BE2C (cell line): ENCODE measurements around the gene NEUROG1.
"Not testable (repeated sequence)": the region's sequence is repeated elsewhere in the genome, so short reads cannot be mapped to it uniquely, and the experiment has no call there.

Experiments used
- DNase-seq: peaks from one replicate; pipeline ENCODE4 v3.0.0-alpha.2; 2020
- H3K27me3 ChIP-seq: fragments of 250-450 bp; sonication (Bioruptor Pico); 2 replicates; pipeline ENCODE4 v1.5.1; 2020; ENCODE audit warnings: mild to moderate bottlenecking
- H3K36me3 ChIP-seq: fragments of 250-450 bp; sonication (Bioruptor Pico); 2 replicates; pipeline ENCODE4 v1.5.1; 2020; ENCODE audit warnings: mild to moderate bottlenecking
- H3K4me1 ChIP-seq: fragments of 250-450 bp; sonication (Bioruptor Pico); 2 replicates; pipeline ENCODE4 v1.5.1; 2020
- H3K4me3 ChIP-seq: 2 replicates; pipeline ENCODE4 v1.5.1; 2011; ENCODE audit warnings: low read depth, low read length
- H3K9me3 ChIP-seq: fragments of 250-450 bp; sonication (Bioruptor Pico); 2 replicates; pipeline ENCODE4 v1.5.1; 2020
- CTCF ChIP-seq: IDR thresholded peaks from 2 replicates; pipeline ENCODE4 v1.5.1; 2012; ENCODE audit warnings: mild to moderate bottlenecking, low read depth, low read length

The NEUROG1 gene

DNA sequence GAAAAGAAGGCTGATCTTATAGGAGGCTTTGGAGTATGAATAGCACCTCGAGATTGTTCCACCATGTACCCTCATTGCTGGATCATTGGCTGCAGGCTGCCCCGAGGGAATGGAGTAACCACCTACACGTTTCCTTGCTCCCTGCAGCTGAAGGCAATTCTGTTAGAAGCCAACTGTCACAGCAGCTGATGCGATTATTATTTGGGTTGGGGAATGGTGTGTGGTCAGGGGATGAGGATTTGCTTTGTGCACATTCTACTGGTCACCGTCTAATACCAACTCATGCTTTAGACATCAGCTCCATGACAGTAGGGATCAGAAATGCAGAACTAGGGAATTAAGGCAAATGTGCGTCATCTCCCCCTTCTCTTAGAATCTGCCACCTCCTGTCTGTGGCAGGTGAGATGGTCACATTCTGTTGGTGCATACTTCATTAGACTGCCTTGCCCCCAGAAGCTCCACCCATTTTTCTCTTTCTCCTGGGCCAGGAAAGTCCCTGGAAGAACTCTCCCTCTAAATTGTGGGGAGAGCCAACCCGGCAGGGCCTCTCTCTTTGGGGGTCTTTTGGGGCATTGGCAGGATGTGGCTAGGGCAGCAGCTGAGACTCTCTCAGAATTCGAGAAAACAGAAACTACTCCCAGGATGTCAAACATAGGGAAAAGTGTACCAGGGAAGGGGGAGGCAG, 32.8 kb downstream of the NEUROG1 start:
- no peak for TF ChIP-seq CTCF

DNA sequence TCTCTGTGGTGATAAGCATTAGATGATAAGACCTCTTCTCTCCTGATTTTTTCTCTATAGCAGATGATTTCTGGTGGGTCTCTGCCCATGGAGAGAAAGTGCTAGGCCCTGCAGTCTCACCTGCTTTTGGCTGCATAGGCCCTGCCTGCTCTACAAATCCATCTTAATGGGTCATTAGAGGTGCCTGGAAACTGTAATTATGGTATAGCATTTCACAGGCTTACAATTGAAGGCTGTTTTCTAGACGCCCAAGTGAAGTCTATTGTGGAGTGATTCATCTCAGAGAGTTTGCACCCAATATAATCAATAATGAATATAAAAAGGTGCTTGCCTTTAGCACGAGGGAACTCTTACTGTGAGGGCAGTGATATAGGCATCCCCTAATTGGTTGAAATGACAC, 33.8 kb downstream of the NEUROG1 start:
- H3K4me3 ChIP-seq: no peak overlapping the region
- no peaks in the 10 kb centered on the region for H3K4me1 ChIP-seq
- no peak for TF ChIP-seq CTCF
- DNase-seq: no peak
- no peaks in the 10 kb centered on the region for H3K9me3 ChIP-seq
- H3K27me3 ChIP-seq: peaks cover 3% of the 10 kb centered on the region; the same call in 1 of the 2 replicates
- H3K36me3 ChIP-seq: no peaks in the 10 kb centered on the region

More for the DNA sequence above, 32.8 kb downstream of the NEUROG1 start:
- Histone ChIP-seq H3K4me1 (no peaks in the 10 kb centered on the region), H3K4me3 (no peak overlapping the region), H3K9me3 (no peaks in the 10 kb centered on the region), H3K36me3 (no peaks in the 10 kb centered on the region), H3K27me3 (peaks cover 3% of the 10 kb centered on the region)
- DNase-seq: no peak

DNA sequence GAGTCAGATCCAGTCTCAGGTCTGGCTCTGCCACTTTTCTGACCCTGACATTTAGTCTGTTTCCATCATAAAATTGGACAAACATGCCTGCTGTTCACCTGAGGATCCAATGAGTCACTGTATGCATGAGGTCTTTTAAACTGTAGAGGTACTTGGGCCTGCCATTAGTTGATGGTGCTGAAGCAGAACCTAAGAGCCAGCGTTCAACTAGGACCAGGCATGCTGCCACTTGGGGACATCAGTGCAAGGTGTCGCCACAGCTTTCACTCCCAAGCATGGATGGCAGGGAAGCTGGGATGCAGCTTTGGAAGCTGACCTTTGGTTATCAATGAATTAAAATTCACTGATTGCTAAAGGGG, 37.1 kb downstream of the NEUROG1 start:
- DNase-seq: no peak
- Histone ChIP-seq H3K36me3 (no peaks in the 10 kb centered on the region), H3K4me1 (no peaks in the 10 kb centered on the region), H3K9me3 (no peaks in the 10 kb centered on the region), H3K27me3 (no peaks in the 10 kb centered on the region), H3K4me3 (no peak overlapping the region)
- no peak for TF ChIP-seq CTCF

- no peak overlapping the region for H3K4me3 ChIP-seq
- no peak for DNase-seq
- no peaks in the 10 kb centered on the region for H3K4me1 ChIP-seq
- no peaks in the 10 kb centered on the region for H3K36me3 ChIP-seq
- TF ChIP-seq CTCF: no peak
- no peaks in the 10 kb centered on the region for H3K27me3 ChIP-seq
- no peaks in the 10 kb centered on the region for H3K9me3 ChIP-seq
Observed at GRCh38 chr5:135497971-135498636, 37.7 kb downstream of the NEUROG1 start.

GRCh38 chr5:135495531-135495930, 40.2 kb downstream of the NEUROG1 start:
- not testable (repeated sequence) for DNase-seq, H3K4me3 ChIP-seq, H3K27me3 ChIP-seq, H3K4me1 ChIP-seq, H3K36me3 ChIP-seq, H3K9me3 ChIP-seq

- Histone ChIP-seq H3K36me3 (no peaks in the 10 kb centered on the region), H3K4me1 (peaks cover 2% of the 10 kb centered on the region), H3K4me3 (no peak overlapping the region), H3K27me3 (no peaks in the 10 kb centered on the region), H3K9me3 (no peaks in the 10 kb centered on the region)
- TF ChIP-seq CTCF: no peak
- no peak for DNase-seq
Observed at GRCh38 chr5:135494196-135494595, 41.6 kb downstream of the NEUROG1 start.
